Heart right ventricle (tissue), 16 donors: ENCODE data around the gene COA4. TPM values are rescaled to one million over a fixed set of nuclear protein-coding genes. Genes with fewer than 3 reads are reported as not detected.

Source experiments
- ATAC-seq, 8 donors: fragments of 200-7000 bp; cut with Tn5 transposase; one replicate each; pipeline ENCODE4 v1.9.1; 2020; ENCODE audit warnings: mild to moderate bottlenecking in 8 of 8, moderate library complexity in 8 of 8, moderate number of reproducible peaks in 1 of 8
- DNase-seq, 2 donors: peaks; one replicate each; pipeline ENCODE4 v3.0.0-alpha.2; 2020
- H3K27ac ChIP-seq, 10 donors: fragments of 200-600 bp; sonication (generic) in 2 of 10; one replicate each; pipeline versions ENCODE4 v1.5.0 to v1.8.0; 2020 to 2022; ENCODE audit warnings: mild to moderate bottlenecking in 3 of 10
- H3K27me3 ChIP-seq, 7 donors: fragments of 200-600 bp; one replicate each; pipeline ENCODE4 v1.8.0; 2021 to 2022; ENCODE audit warnings: mild to moderate bottlenecking in 2 of 7
- H3K36me3 ChIP-seq, 9 donors: fragments of 200-600 bp; sonication (generic) in 1 of 9; one replicate each; pipeline versions ENCODE4 v1.5.0 to v1.8.0; 2020 to 2022; ENCODE audit warnings: mild to moderate bottlenecking in 2 of 9
- H3K4me1 ChIP-seq, 9 donors: fragments of 200-600 bp; sonication (generic) in 1 of 9; one replicate each; pipeline versions ENCODE4 v1.5.0 to v1.8.0; 2020 to 2022; ENCODE audit warnings: mild to moderate bottlenecking in 4 of 9
- H3K4me3 ChIP-seq, 10 donors: fragments of 200-600 bp; sonication (generic) in 2 of 10; one replicate each; pipeline versions ENCODE4 v1.5.0 to v1.8.0; 2020 to 2022; ENCODE audit warnings: mild to moderate bottlenecking in 7 of 10, moderate library complexity in 2 of 10
- H3K9me3 ChIP-seq, 11 donors: fragments of 200-600 bp in 10 of 11; sonication (generic) in 2 of 11; one replicate each; pipeline versions ENCODE4 v1.5.0 to v1.8.0; 2013 to 2022; ENCODE audit warnings: mild to moderate bottlenecking in 2 of 11, control low read depth in 1 of 11, moderate library complexity in 1 of 11
- WGBS, 2 donors: extraction: QIAGEN DNeasy Blood & Tissue Kit; methylation state at CpG; one replicate each; pipeline ENCODE4 v1.1.7; 2013; ENCODE audit warnings: inconsistent platforms in 1 of 2; 5-methylcytosine and 5-hydroxymethylcytosine counted together
- intact Hi-C, 10 donors: fragments of 100-400 bp; cut with DNase I; formaldehyde crosslinking; loops; one replicate each; pipeline versions ENCODE4 v1.11.1 to v1.14.2; 2022
- polyA plus RNA-seq, 2 donors: library from polyadenylated mRNA; stranded (reverse); fragments of 200-250 nt; gene quantifications; one replicate each; pipeline ENCODE4 v1.2.3, GENCODE V29; 2013
- total RNA-seq, 10 donors: library from RNA; stranded (reverse); fragmentation: NEBNext Ultra II Directional in 3 of 10; extraction: Animal tissue kit (Norgen Biotek cat#: 25700) in 3 of 10; gene quantifications; one replicate each; pipeline versions ENCODE4 v1.2.1 to v1.2.4, GENCODE V29; 2021 to 2023
- TF ChIP-seq, protein P1 (sequence below), 9 donors: fragments of 200-600 bp; sonication (generic) in 2 of 9; IDR thresholded peaks; one replicate each; pipeline versions ENCODE4 v1.5.0 to v1.8.0; 2021 to 2022; ENCODE audit warnings: antibody characterized with exemption in 9 of 9, mild to moderate bottlenecking in 5 of 9, moderate library complexity in 1 of 9
- donor health status: Arrhythmogenic right ventricular cardiomyopathy.
- donor health status: ischemic (EF 13 %, LVEDD 7.1; RV severe dilation, severe dysfunction).
- donor health status: healthy with polysubstance abuse.
- donor health status: DM: no; HTN: yes; CAD: no.
- donor health status: DM: no; HTN: no; CAD: no.
- donor health status: ischemic (EF 25% LVEDD 6.9; RV normal size, moderate dysfunction).
- donor health status: ischemic (EF 25% LVEDD 5.7; RV mildly dilated, moderate dysfunction).
- donor health status: healthy.
- donor health status: DM: yes; HTN: yes; CAD: no.
- donor health status: Ischemic cardiomyopathy.
- donor health status: ischemic (EF 35%, LVEDD 5.7; RV mildly dilated, moderate dysfunction).
- donor health status: nonischemic (EF 11% LVEDD 7.7; RV severe dilation, severe dysfunction).
- donor health status: DM: yes; HTN: yes; CAD: no.
- donor health status: PGD.
- donor health status: ischemic (EF 29% LVEDD 5.4; RV normal size, mild dysfunction).
- donor health status: nonischemic (EF 23%, LVEDD 6.1; RV moderate dilation, normal function).

COA4 gene
- total and polyA plus RNA-seq, 12 donors, result 42.3 to 129 (median 53.6) TPM

DNA sequence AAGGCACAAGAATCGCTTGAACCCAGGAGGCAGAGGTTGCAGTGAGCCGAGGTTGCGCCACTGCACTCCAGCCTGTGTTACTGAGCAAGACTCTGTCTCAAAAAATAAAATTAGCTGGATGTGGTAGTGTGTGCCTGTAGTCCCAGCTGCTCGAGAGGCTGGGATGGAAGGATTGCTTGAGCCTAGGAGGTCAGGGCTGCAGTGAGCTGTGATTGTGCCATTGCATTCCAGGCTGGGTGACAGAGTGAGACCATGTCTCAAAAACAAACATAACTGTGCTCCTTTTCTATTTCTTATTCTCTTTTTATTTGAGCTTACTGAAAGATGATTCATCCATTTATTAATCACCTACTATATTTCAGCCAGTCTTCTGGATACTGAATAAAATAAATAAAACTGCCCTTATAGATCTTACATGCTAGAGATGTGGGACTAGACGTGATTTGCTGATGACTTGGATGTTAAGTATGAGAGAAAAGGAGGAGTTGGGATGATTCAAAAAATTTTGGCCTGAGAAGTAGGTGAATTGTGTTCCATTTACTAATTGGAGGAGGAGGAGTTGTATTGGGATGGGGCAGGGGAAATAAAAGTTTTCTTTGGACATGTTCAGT, 18.2 kb upstream of the COA4 start:
- TF ChIP-seq, protein P1, sequence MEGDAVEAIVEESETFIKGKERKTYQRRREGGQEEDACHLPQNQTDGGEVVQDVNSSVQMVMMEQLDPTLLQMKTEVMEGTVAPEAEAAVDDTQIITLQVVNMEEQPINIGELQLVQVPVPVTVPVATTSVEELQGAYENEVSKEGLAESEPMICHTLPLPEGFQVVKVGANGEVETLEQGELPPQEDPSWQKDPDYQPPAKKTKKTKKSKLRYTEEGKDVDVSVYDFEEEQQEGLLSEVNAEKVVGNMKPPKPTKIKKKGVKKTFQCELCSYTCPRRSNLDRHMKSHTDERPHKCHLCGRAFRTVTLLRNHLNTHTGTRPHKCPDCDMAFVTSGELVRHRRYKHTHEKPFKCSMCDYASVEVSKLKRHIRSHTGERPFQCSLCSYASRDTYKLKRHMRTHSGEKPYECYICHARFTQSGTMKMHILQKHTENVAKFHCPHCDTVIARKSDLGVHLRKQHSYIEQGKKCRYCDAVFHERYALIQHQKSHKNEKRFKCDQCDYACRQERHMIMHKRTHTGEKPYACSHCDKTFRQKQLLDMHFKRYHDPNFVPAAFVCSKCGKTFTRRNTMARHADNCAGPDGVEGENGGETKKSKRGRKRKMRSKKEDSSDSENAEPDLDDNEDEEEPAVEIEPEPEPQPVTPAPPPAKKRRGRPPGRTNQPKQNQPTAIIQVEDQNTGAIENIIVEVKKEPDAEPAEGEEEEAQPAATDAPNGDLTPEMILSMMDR (IDR thresholded peaks at IDR 0.05), result no peak
- H3K27ac ChIP-seq, result no peak overlapping the region
- 96 to 97% methylated on average over 5 of the region's 5 CpGs for WGBS, 2 donors
- H3K4me1 ChIP-seq, result no peaks in the 10 kb centered on the region
- no peak for DNase-seq
- no peaks in the 10 kb centered on the region for H3K27me3 ChIP-seq
- H3K36me3 ChIP-seq, result peaks cover 0 to 76% (median 12%) of the 10 kb centered on the region in 9 donors
- intact Hi-C loops, result no loop called here
- no peaks in the 10 kb centered on the region for H3K9me3 ChIP-seq
- no peak for ATAC-seq
- H3K4me3 ChIP-seq, result no peak overlapping the region

DNA sequence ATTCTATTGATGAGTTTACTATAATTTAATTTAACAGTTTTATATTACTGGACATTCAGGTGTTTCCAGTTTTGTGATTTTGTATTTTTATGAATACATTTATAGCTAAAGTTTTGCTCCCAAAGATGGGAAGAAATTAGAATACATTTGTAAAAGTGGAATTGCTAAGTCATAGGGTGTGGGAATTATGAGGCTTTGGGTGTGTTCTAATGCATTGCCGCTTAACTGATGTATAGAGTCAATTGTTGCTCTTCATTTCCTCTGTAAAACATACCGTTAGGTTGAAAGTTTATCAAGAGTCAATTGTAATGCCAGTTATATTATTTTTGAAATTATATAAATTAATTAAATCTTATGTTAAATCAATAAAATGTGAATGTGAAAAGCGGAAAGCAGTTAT, 16.4 kb upstream of the COA4 start:
- Histone ChIP-seq H3K27me3 (no peaks in the 10 kb centered on the region), H3K36me3 (peaks cover 0 to 78% (median 22%) of the 10 kb centered on the region in 9 donors), H3K9me3 (no peaks in the 10 kb centered on the region), H3K27ac (no peak overlapping the region), H3K4me3 (no peak overlapping the region), H3K4me1 (peaks cover 0 to 6% (median 0%) of the 10 kb centered on the region in 9 donors)
- ATAC-seq (no peak), DNase-seq (no peak)
- TF ChIP-seq, protein P1 (IDR thresholded peaks at IDR 0.05), result no peak
- WGBS, 2 donors, result 97% methylated on average over 3 of the region's 3 CpGs
- intact Hi-C loops, result no loop called here

DNA sequence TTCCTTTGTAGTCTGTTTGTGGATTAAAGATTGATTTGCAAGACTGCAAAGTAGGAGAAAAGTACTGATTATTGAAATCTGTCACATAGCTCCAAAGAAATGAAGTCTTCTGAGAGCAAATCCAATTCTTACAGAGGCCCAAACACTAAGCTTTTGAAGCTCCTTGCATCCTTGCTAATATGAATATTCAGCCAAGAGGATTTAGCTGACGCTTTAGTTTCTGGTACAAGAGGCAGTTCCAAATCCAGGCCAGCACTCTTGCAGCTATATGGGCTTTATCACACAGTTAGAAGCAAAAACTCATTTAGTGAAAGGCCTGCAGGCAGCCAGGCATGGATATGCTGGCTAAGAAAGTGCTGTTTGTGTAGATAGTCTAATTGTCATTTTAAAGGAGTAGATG, 12.9 kb upstream of the COA4 start:
- peaks cover 0 to 6% (median 0%) of the 10 kb centered on the region in 9 donors for H3K4me1 ChIP-seq
- H3K36me3 ChIP-seq, result peaks cover 0 to 87% (median 34%) of the 10 kb centered on the region in 9 donors
- TF ChIP-seq, protein P1 (IDR thresholded peaks at IDR 0.05), result no peak
- H3K4me3 ChIP-seq, result no peak overlapping the region
- 90 to 96% methylated on average over 1 of the region's 1 CpG for WGBS, 2 donors
- H3K27me3 ChIP-seq, result no peaks in the 10 kb centered on the region
- no peaks in the 10 kb centered on the region for H3K9me3 ChIP-seq
- H3K27ac ChIP-seq, result no peak overlapping the region
- intact Hi-C loops, result no loop called here
- no peak for ATAC-seq
- no peak for DNase-seq

DNA sequence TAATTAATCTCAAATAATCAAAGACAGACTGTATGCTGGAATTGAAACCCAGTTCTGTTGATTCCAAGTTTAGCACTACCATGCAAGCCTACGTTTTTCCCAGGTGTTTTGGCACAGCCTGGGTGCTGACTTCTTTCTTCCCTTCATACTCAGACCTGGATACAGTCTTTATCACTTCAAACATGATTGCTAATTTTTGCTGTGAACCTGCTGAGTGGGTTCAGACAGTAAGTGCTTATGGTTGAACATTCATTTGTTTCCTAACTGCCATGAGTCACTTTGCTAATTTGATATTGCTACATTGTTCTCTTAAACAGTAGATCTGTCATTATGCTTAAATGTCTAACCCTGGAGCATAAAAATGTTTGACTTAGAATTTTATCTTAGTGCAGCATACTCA, 12.4 kb upstream of the COA4 start:
- 42 to 48% methylated on average over 1 of the region's 1 CpG for WGBS, 2 donors
- Histone ChIP-seq H3K4me3 (no peak overlapping the region), H3K27ac (no peak overlapping the region), H3K9me3 (no peaks in the 10 kb centered on the region), H3K4me1 (peaks cover 0 to 6% (median 0%) of the 10 kb centered on the region in 9 donors), H3K36me3 (peaks cover 0 to 87% (median 34%) of the 10 kb centered on the region in 9 donors), H3K27me3 (no peaks in the 10 kb centered on the region)
- ATAC-seq (no peak), DNase-seq (no peak)
- intact Hi-C loops, result no loop called here
- TF ChIP-seq, protein P1 (IDR thresholded peaks at IDR 0.05), result no peak
